IPS-NIHi7 (cell line): ENCODE results near the gene C12orf54.
"Not testable (repeated sequence)": the region's sequence is repeated elsewhere in the genome, so short reads cannot be mapped to it uniquely, and the experiment has no call there.

Experiments used
- DNase-seq: peaks from one replicate; pipeline ENCODE4 v3.0.0; 2012; ENCODE audit warnings: mixed read lengths; ENCODE audit errors: extremely low spot score

Gene C12orf54

GRCh38 chr12:48482198-48482597 lies at the start of gene C12orf54:
TSS of gene C12orf54 (plus strand) at chr12:48482498. CDS start at chr12:48483297, 799 bp downstream.
- no peak for DNase-seq

GRCh38 chr12:48434016-48434415 lies 48.3 kb upstream of the C12orf54 start:
- DNase-seq = not testable (repeated sequence)

GRCh38 chr12:48441069-48441468 lies 41.2 kb upstream of the C12orf54 start:
- no peak for DNase-seq

- no peak for DNase-seq
Measured at GRCh38 chr12:48442179-48442847, 40.0 kb upstream of the C12orf54 start.

- DNase-seq = no peak
Measured at GRCh38 chr12:48445538-48445937, 36.8 kb upstream of the C12orf54 start.

- no peak for DNase-seq
Measured at GRCh38 chr12:48446161-48446776, 36.0 kb upstream of the C12orf54 start.

GRCh38 chr12:48447755-48448154 lies 34.5 kb upstream of the C12orf54 start:
- DNase-seq = no peak

GRCh38 chr12:48451372-48451771 lies 30.9 kb upstream of the C12orf54 start:
- DNase-seq = no peak

- not testable (repeated sequence) for DNase-seq
Measured at GRCh38 chr12:48452961-48453360, 29.3 kb upstream of the C12orf54 start.

- no peak for DNase-seq
Measured at GRCh38 chr12:48454667-48455066, 27.6 kb upstream of the C12orf54 start.

GRCh38 chr12:48455116-48455515 lies 27.2 kb upstream of the C12orf54 start:
- no peak for DNase-seq

- no peak for DNase-seq
Measured at GRCh38 chr12:48459259-48459658, 23.0 kb upstream of the C12orf54 start.

- DNase-seq = not testable (repeated sequence)
Measured at GRCh38 chr12:48469027-48469426, 13.3 kb upstream of the C12orf54 start.

- DNase-seq = no peak
Measured at GRCh38 chr12:48472259-48472658, 10.0 kb upstream of the C12orf54 start, which contains the start of gene ANP32D. TSS of gene ANP32D (plus strand) at chr12:48472559. CDS start at chr12:48472665, 106 bp downstream.

- no peak for DNase-seq
Measured at GRCh38 chr12:48473061-48473460, 9.2 kb upstream of the C12orf54 start.

GRCh38 chr12:48474497-48474896 lies 7.8 kb upstream of the C12orf54 start:
- not testable (repeated sequence) for DNase-seq

- DNase-seq = no peak
Measured at GRCh38 chr12:48482930-48483329, 632 bp downstream of the C12orf54 start.

GRCh38 chr12:48486261-48486660 lies 4.0 kb downstream of the C12orf54 start:
- no peak for DNase-seq

GRCh38 chr12:48486679-48487078 lies 4.4 kb downstream of the C12orf54 start:
- DNase-seq = no peak

- DNase-seq = no peak
Measured at GRCh38 chr12:48489012-48489411, 6.7 kb downstream of the C12orf54 start.

GRCh38 chr12:48489456-48489855 lies 7.2 kb downstream of the C12orf54 start:
- DNase-seq = not testable (repeated sequence)

GRCh38 chr12:48500281-48500680 lies 18.0 kb downstream of the C12orf54 start:
- DNase-seq = not testable (repeated sequence)

GRCh38 chr12:48506836-48507235 lies 24.5 kb downstream of the C12orf54 start:
- not testable (repeated sequence) for DNase-seq
